ENCODE measurements around the gene RHCE.
"Not testable (repeated sequence)": the region's sequence is repeated elsewhere in the genome, so short reads cannot be mapped to it uniquely, and the experiment has no call there.

DNA sequence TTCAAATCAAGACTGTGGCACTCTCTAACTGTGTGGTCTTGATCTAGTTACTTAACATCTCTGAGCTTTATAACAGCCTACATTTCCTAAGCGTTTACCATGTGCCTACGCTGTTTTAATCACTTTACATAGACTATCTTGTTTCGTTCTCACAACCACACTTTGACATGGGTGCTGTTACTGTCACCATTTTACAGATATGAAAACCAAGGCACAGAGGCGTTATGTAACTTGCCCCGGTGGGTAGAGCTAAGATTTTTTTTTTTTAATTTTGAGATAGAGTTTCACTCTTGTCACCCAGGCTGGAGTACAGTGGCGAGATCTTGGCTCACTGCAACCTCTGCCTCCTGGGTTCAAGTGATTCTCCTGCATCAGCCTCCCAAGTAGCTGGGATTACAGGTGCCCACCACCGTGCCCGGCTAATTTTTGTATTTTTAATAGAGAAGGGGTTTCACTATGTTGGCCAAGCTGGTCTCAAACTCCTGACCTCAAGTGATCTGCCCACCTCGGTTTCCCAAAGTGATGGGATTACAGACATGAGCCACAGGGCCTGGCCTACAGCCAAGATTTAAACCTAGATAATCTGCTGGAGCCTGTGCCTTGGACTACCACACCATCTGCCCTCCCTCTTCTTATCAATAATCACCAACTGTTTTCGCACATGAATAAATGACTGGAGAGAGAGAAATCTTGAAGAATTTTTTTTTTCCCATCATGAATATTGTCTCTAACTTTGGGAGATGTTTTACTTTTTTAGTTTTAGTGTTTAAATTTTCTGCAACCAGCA, 10.8 kb downstream of the RHCE start:
- TF ChIP-seq EZH2phosphoT487 (conservative IDR thresholded peaks at IDR 0.05; ENCODE audit: low read length), result not testable (repeated sequence)
- TF ChIP-seq, protein P1, sequence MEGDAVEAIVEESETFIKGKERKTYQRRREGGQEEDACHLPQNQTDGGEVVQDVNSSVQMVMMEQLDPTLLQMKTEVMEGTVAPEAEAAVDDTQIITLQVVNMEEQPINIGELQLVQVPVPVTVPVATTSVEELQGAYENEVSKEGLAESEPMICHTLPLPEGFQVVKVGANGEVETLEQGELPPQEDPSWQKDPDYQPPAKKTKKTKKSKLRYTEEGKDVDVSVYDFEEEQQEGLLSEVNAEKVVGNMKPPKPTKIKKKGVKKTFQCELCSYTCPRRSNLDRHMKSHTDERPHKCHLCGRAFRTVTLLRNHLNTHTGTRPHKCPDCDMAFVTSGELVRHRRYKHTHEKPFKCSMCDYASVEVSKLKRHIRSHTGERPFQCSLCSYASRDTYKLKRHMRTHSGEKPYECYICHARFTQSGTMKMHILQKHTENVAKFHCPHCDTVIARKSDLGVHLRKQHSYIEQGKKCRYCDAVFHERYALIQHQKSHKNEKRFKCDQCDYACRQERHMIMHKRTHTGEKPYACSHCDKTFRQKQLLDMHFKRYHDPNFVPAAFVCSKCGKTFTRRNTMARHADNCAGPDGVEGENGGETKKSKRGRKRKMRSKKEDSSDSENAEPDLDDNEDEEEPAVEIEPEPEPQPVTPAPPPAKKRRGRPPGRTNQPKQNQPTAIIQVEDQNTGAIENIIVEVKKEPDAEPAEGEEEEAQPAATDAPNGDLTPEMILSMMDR (IDR thresholded peaks at IDR 0.05; ENCODE audit: insufficient read depth, low read length, poor library complexity, severe bottlenecking), result not testable (repeated sequence)
